T-helper 2 cell (primary cell): ENCODE results near the gene MS4A18.
"Not testable (repeated sequence)": the region's sequence is repeated elsewhere in the genome, so short reads cannot be mapped to it uniquely, and the experiment has no call there.

ENCODE experiments used
- DNase-seq, 5 experiments: peaks; one replicate each; pipeline versions ENCODE4 v3.0.0 to v3.0.0-alpha.2; 2012 to 2022
- total RNA-seq, 2 donors: gene quantifications; one replicate each; lab custom pipeline; 2026; lab: John Stamatoyannopoulos, UW

Gene MS4A18
- 0 reads per million in 2 donors for total RNA-seq

- DNase-seq = no peak
Measured at GRCh38 chr11:60724420-60724819, at the start of gene MS4A18. Gene MS4A18, plus strand, starts transcription at chr11:60724720.

GRCh38 chr11:60678231-60678630 is 46.3 kb upstream of the MS4A18 start:
- DNase-seq = not testable (repeated sequence)

DNA sequence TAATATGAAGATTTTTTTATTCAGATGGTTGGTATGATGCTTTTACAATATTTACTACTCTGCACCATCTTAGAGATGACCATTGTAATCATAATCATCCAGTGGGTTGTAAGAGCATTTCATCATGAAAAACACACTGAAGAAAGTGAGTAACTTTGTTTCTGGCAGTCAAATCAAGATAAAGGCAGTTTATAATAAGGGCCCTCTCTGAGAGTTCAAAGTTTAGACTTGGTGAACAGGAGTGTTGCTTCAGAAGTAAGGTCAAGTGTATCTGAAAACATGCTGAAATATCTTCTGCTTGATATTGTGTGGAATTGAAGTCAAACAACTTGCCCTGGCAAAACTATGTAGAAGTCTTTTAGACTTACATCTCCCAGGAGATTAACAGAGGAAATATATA is 44.6 kb upstream of the MS4A18 start:
- DNase-seq = no peak

DNA sequence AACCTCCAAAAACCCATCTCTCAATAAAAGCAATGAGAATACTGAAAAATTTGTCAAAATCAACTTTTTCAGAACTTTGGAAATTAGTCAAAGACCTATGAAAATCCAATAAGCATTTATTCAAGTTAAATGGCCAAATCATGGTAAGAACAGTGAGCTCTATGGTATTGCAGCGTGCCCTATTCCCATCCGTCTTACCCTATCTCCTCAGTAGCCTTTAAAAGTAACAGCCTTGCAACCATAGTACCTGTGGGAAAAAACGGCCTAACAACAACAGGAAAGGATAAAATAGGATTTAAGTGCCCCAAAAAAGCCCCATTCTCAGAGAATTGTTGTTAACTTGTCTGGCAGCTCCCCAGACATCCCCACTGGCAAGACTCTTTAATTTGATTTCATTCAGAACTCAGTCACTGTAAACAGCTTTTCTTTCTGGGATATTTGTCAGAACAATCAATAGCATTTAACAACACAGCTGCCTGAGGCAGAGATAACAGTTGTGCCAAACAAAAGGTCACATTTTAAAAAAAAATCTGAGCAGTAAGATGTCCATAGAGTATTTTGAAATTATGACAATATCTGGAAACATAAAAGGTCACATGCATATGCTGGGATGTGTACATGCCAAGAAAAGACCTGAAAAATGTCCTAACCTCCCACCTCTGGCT is 43.9 kb upstream of the MS4A18 start:
- no peak for DNase-seq

DNA sequence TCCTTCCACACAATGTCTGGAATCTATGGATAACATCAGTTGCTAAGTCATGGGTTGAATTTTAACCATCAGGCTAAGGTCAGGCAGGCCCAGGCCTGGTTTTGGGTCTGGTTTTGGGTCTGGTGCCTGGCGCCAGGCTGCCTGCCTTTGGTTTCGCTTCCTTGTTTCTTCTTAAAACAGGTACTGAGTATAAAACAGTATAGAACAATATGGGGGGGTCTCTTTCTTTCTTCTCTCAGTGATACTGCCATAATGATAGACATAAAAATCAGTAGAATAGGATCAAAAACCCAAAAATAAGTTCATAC is 40.0 kb upstream of the MS4A18 start:
- not testable (repeated sequence) for DNase-seq

DNA sequence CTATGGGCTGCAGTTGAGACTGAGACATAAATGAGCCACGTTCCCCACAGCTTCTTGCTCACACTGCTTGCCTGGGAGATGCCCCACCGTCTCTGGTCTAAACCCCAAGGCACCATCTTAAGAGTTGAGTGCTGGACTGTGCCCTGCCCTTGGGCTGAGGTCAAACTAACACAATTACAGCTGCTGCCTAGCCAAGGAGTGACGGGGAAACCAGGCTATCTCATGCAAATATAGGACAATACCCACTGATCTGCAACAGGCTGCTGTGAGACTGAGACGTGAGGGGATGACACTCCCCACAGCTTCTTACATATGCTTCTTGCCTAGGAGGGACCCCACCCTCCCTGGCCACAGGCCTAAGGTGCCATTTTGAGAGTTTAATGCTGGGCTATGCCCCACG is 32.9 kb upstream of the MS4A18 start:
- no peak for DNase-seq

DNA sequence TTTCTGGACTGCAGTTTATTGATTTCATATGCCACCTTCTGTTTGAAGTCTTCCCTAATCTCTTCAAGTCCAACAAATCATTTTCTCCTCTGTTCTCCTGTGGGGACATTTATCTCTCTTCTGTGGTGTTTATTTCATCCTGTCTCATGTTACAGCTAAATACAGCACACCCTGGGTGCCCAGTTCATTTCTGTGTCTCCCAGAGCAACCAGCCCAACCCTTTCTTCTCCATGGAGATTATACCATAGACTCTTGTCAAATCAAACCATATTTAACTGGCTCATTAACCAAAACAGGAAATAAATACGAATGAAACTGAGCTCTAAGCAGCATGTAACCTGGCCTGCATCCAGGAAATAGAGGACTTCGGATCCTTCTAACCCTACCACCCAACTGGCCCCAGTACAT is 25.2 kb upstream of the MS4A18 start, which contains the start of gene MS4A8:
TSS of gene MS4A8 (plus strand) at position 329 of the 408 bp plus-strand sequence. CDS start 1,249 bp downstream, outside the sequence.
- DNase-seq = no peak

DNA sequence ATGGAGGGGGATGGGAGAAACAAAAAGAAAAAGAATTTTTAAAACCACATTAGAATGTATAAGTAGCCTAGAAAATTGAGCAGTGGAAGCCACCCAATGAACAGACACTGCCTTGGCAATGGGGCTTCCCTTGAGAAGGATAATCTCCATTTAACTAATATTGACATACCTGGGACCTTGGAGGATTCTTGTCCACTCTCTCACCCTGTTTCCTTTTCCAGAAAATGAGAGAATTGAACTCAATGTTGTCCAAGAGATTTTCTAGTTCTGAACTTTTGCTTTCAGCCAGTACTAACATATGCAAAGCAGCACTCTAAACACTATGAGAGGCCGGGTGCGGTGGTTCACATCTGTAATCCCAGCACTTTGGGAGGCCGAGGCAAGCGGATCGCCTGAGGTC is 24.6 kb upstream of the MS4A18 start:
- DNase-seq = no peak

- DNase-seq = no peak
Measured at GRCh38 chr11:60700689-60701468, 23.6 kb upstream of the MS4A18 start.

DNA sequence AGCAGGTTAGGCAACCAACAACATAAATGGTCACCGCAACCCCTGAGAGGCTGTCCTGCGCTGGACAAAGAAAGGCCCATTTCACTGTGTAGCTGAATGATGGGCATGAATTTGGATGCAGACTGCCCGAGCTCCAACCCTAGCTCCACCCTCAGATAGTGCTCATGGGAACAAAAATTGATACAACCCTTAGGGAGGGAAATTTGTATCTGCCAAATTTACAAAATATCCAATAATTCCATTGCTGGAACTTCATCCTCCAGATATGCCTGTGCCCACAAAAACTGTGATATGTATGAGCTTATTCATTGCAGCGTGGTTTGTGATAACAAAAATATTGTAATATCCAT is 23.1 kb upstream of the MS4A18 start:
- DNase-seq = no peak

GRCh38 chr11:60703374-60703773 is 21.1 kb upstream of the MS4A18 start:
- DNase-seq = no peak

DNA sequence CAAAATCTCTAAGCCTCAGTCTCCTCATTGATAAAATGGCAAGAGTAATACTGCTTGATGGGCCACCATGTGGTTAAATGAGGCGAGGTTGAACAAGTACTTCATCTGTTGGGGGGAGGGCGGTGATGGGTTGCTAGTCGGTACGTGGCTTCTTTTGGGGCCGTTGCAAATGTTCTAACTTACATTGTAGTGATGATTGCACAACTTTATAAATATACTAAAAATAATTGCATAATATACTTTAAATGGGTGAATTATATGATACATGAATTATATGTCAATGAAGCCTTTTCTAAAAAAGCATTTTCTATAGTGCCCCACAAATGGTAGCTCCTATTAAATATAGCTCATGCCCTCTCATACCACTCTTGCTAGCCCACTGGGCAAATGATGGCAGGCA is 18.6 kb upstream of the MS4A18 start:
- DNase-seq = no peak

GRCh38 chr11:60706931-60707330 is 17.6 kb upstream of the MS4A18 start:
- DNase-seq = no peak

GRCh38 chr11:60710482-60710881 is 14.0 kb upstream of the MS4A18 start:
- no peak for DNase-seq

DNA sequence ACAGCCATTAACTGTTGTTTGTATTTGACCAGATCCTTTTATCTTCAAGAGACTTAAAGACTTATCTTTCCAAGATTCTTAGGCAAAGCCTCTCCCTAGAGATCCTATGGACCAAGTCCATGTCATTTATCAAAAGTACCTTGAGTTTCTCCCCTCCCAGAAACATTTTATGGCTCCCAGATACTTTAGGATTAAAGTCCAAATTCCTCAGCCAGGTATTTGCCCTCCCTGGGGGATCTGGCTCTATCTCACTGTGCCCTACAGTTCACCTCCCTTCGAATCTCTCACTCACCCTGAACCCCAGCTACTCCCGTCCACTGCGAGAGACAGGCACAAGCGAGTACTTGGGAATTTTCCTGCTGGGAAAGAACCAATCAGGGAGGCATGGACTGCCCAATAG is 13.2 kb upstream of the MS4A18 start:
- DNase-seq = no peak

GRCh38 chr11:60713423-60713822 is 11.1 kb upstream of the MS4A18 start:
- not testable (repeated sequence) for DNase-seq

DNA sequence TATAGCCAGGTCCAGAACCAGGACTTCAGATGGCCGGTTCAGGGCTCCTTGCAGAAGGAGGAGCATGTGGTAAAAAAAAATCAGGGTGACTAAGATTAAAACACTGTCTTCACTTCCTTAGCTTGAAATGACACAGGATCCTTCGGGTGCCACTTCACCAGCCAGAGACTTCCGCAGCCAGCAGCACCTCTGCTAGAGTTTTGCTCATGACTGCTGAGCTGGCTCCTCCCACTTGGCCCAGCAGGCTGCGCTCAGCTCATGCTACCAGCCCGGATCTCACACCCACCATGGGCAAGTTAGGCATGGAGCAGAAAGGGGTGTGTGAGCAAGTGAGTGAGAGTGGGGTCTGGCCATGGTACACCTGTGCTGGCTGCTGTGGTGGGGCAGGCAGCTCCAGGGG is 6.6 kb upstream of the MS4A18 start:
- DNase-seq = peak in 1 of 5 experiments; percentile 80

DNA sequence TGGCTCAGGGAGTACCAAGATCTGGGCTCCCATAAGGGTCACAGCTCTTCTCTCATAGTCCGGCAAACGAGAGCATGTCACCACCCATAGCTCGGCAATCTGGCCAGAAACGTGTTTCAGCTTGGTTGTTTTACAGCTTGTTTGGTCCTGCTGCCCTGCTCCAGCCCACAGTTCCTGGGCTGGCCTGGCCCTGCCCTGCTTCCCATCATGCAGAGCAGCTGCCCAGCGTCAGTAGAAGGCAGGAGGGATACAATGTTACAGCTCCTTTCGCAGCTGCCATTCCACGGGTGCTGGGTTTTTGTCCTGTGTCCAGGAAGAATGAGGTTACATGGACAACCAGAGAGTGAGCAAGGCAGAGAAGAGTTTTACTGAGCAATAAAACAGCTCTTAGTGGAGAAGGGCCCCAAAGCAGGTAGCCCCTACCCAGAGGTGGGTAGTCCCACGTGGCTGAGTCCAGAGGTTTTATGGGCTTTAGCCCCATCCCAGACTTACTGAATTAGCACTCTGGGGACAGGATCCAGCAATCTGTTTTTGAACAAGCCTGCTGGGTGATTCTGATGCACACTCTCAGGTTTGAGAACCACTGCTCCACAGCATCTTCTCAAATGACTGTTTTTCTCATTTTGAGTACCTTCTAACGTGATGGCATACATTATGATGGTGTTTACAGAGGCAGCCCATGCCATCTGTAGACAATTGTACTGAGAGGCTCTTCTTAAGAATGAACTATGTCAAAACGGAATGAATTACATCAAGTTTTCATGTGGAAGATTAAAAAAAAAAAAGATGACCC is 5.8 kb upstream of the MS4A18 start:
- peak in 1 of 5 experiments; percentile 67 for DNase-seq

- DNase-seq = no peak
Measured at GRCh38 chr11:60719391-60719790, 5.1 kb upstream of the MS4A18 start.

GRCh38 chr11:60720460-60720859 is 4.1 kb upstream of the MS4A18 start:
- no peak for DNase-seq

DNA sequence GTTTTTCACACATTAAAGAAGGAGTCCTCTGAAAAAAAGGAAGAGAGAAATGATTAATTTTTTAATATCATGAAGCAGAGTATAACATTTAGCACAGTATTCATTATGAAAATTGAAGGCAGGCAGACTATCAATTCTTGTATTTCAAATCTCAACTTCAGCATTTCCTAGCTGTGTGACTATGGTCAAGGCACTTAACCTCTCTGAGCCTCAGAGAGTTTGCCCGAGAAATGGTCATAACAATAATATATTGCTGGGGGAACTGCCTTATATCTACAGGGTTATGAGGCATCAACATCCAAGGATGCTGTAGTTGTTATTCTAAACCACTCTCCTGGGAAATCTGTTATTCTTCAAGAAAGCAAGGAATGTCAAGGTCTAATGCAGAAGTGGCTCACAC is 1.1 kb downstream of the MS4A18 start:
- DNase-seq = no peak

GRCh38 chr11:60731586-60731985 is 7.1 kb downstream of the MS4A18 start:
- no peak for DNase-seq

DNA sequence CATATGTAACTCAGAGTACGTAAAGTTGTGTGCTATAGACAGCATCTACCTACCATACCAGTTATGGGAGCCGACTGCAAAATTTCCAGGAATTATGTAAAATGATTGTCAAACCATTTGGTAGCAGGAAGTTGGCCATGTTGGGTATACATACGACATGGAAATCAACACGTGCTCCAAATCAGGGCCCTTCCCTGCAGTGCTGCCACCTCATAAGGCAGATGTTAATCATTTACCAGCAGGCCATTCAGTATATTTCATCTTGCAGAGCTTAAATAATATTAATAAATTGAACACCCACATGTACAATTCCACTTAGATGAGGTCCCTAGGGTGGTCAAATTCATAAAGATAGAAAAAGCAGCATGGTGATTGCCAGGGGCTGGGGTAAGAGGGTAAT is 9.8 kb downstream of the MS4A18 start:
- no peak for DNase-seq

DNA sequence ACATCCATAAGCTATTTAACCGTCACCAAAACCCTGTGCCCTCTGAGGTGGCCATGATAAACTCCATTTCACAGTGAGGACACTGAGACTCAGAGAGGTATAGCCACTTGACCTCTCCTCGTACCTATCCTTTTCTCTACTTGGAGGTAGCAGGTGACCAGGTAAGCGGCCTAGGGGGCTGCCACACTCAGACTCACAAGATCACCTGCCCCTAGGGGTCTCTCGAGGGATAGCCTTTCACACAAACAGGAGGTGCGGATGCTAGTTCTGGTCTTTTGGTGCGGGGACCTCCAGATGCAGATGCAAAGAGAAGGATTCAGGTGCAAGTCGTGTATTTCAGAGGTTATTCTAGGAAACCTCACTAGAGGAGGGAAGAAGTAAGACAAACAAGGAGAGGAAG is 14.6 kb downstream of the MS4A18 start:
- no peak for DNase-seq
